ENCODE data around the gene CHFR.

DNA sequence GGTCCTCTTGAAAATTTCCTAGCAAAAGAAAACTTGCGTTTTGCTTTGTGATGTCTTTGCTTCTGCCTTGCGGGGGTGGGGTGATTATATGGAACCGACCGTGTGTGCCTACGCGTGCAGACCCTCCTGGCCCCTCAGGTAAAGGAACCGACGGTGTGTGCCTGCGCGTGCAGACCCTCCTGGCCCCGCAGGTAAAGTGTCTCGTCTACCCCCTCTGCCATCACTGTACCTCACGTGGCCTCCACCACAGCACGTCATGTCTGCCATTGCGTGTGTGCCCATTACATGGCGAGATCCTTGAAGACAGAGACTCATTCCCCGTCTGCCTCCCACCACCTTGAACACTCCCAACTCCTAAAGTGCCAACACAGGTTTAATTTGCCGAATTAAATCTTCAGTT is 62.3 kb downstream of the CHFR start:
- TF ChIP-seq, protein P1, sequence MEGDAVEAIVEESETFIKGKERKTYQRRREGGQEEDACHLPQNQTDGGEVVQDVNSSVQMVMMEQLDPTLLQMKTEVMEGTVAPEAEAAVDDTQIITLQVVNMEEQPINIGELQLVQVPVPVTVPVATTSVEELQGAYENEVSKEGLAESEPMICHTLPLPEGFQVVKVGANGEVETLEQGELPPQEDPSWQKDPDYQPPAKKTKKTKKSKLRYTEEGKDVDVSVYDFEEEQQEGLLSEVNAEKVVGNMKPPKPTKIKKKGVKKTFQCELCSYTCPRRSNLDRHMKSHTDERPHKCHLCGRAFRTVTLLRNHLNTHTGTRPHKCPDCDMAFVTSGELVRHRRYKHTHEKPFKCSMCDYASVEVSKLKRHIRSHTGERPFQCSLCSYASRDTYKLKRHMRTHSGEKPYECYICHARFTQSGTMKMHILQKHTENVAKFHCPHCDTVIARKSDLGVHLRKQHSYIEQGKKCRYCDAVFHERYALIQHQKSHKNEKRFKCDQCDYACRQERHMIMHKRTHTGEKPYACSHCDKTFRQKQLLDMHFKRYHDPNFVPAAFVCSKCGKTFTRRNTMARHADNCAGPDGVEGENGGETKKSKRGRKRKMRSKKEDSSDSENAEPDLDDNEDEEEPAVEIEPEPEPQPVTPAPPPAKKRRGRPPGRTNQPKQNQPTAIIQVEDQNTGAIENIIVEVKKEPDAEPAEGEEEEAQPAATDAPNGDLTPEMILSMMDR (conservative IDR thresholded peaks at IDR 0.05; ENCODE audit: low read length) = no peak
- TF ChIP-seq EZH2phosphoT487 (IDR thresholded peaks at IDR 0.05; ENCODE audit: borderline replicate concordance) = no peak

All from Loucy (cell line).